Measurements from ENCODE around the gene KRT6C.

DNA sequence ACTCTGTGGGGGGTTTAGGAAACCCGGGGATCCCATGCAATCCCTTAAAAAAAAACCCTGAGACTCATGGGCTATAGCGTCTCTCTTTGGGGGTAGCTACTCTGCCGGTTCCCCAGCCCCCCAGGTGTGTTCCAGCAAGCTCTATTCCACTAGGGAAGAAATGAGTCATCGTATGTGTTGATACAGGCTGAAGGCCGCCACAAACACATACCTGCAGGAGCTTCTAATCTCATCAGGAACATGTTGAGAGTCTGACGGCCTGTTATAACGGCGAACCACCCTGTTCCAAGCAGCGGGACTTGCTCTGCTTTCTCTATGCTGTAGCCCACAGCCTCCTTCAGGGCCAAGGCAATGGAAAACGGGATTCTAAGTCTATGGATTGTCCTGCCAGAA is 47.6 kb upstream of the KRT6C start:
- TF ChIP-seq GATA2 (IDR thresholded peaks at IDR 0.05; ENCODE audit: low read depth, low read length) (no peak), GATA3 (IDR thresholded peaks at IDR 0.05; ENCODE audit: low read depth, low read length) (no peak)
